Measurements from ENCODE around the gene MELTF. TPM values are rescaled to one million over a fixed set of nuclear protein-coding genes. Genes with fewer than 3 reads are reported as not detected.

Gene MELTF
- total and polyA plus RNA-seq, 2 of the 13 experiments (the other 11 are each of a cell fraction or from before 2014, with no cell fraction given), result 3.2 to 7.5 TPM

DNA sequence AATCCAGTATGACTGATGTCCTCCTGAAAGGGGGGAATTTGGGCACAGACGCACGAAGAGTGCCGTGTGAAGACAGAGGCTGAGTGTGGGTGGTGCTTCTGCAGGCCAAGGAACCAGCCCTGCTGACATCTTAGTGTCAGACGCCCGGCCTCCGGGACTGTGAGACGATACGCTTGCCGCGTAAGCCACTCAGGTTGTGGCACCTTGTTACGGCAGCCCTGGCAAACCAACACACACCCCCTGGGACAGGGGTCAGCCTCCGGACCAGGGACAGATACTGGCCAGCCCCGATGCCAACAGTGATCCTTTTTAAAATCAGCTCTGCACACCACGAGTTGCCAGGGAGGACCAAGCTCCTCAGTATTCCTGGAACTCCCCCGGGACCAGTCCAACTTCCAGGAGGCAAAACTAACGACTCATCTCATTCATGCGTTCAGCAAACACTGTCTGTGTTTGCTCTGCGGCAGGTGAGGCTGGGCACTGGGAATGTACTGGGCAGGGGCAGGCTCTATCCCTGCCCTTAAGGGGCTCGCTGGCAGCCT is 39.8 kb downstream of the MELTF start (continued):
- TF ChIP-seq, protein P1, sequence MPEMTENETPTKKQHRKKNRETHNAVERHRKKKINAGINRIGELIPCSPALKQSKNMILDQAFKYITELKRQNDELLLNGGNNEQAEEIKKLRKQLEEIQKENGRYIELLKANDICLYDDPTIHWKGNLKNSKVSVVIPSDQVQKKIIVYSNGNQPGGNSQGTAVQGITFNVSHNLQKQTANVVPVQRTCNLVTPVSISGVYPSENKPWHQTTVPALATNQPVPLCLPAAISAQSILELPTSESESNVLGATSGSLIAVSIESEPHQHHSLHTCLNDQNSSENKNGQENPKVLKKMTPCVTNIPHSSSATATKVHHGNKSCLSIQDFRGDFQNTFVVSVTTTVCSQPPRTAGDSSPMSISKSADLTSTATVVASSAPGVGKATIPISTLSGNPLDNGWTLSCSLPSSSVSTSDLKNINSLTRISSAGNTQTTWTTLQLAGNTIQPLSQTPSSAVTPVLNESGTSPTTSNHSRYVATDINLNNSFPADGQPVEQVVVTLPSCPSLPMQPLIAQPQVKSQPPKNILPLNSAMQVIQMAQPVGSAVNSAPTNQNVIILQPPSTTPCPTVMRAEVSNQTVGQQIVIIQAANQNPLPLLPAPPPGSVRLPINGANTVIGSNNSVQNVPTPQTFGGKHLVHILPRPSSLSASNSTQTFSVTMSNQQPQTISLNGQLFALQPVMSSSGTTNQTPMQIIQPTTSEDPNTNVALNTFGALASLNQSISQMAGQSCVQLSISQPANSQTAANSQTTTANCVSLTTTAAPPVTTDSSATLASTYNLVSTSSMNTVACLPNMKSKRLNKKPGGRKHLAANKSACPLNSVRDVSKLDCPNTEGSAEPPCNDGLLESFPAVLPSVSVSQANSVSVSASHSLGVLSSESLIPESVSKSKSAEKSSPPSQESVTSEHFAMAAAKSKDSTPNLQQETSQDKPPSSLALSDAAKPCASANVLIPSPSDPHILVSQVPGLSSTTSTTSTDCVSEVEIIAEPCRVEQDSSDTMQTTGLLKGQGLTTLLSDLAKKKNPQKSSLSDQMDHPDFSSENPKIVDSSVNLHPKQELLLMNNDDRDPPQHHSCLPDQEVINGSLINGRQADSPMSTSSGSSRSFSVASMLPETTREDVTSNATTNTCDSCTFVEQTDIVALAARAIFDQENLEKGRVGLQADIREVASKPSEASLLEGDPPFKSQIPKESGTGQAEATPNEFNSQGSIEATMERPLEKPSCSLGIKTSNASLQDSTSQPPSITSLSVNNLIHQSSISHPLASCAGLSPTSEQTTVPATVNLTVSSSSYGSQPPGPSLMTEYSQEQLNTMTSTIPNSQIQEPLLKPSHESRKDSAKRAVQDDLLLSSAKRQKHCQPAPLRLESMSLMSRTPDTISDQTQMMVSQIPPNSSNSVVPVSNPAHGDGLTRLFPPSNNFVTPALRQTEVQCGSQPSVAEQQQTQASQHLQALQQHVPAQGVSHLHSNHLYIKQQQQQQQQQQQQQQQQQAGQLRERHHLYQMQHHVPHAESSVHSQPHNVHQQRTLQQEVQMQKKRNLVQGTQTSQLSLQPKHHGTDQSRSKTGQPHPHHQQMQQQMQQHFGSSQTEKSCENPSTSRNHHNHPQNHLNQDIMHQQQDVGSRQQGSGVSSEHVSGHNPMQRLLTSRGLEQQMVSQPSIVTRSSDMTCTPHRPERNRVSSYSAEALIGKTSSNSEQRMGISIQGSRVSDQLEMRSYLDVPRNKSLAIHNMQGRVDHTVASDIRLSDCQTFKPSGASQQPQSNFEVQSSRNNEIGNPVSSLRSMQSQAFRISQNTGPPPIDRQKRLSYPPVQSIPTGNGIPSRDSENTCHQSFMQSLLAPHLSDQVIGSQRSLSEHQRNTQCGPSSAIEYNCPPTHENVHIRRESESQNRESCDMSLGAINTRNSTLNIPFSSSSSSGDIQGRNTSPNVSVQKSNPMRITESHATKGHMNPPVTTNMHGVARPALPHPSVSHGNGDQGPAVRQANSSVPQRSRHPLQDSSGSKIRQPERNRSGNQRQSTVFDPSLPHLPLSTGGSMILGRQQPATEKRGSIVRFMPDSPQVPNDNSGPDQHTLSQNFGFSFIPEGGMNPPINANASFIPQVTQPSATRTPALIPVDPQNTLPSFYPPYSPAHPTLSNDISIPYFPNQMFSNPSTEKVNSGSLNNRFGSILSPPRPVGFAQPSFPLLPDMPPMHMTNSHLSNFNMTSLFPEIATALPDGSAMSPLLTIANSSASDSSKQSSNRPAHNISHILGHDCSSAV (CRISPR knock-in tag; IDR thresholded peaks at IDR 0.05; ENCODE audit: borderline replicate concordance), result no peak
- TF ChIP-seq NFYC (CRISPR knock-in tag; IDR thresholded peaks at IDR 0.05) (no peak), ZNF354B (CRISPR knock-in tag; IDR thresholded peaks at IDR 0.05) (no peak), ZNF629 (CRISPR knock-in tag; conservative IDR thresholded peaks at IDR 0.05) (peak; percentile 60), POLR2AphosphoS5 (IDR thresholded peaks at IDR 0.05; ENCODE audit: low read depth, low read length) (no peak), HNRNPK (IDR thresholded peaks at IDR 0.05; ENCODE audit: low read depth, low read length, poor library complexity, severe bottlenecking) (no peak), SIN3B (IDR thresholded peaks at IDR 0.05; ENCODE audit: low read length) (no peak), TBX2 (CRISPR knock-in tag; IDR thresholded peaks at IDR 0.05; ENCODE audit: borderline replicate concordance) (no peak), ZFYVE20 (CRISPR knock-in tag; IDR thresholded peaks at IDR 0.05; ENCODE audit: borderline replicate concordance, low read depth) (no peak), ZZZ3 (CRISPR knock-in tag; IDR thresholded peaks at IDR 0.05; ENCODE audit: borderline replicate concordance) (no peak), CEBPG (CRISPR knock-in tag; IDR thresholded peaks at IDR 0.05) (no peak), ZNF709 (CRISPR knock-in tag; IDR thresholded peaks at IDR 0.05) (no peak), WIZ (CRISPR knock-in tag; IDR thresholded peaks at IDR 0.05) (no peak), ZNF737 (CRISPR knock-in tag; IDR thresholded peaks at IDR 0.05; ENCODE audit: borderline replicate concordance) (no peak), SOX13 (IDR thresholded peaks at IDR 0.05) (no peak), SOX13 (CRISPR knock-in tag; conservative IDR thresholded peaks at IDR 0.05 in 1 of 2, IDR thresholded peaks at IDR 0.05 in 1 of 2) (no peak), CBFB (CRISPR knock-in tag; IDR thresholded peaks at IDR 0.05) (no peak), BRCA1 (CRISPR knock-in tag; IDR thresholded peaks at IDR 0.05) (no peak)
- TF ChIP-seq, protein P2, sequence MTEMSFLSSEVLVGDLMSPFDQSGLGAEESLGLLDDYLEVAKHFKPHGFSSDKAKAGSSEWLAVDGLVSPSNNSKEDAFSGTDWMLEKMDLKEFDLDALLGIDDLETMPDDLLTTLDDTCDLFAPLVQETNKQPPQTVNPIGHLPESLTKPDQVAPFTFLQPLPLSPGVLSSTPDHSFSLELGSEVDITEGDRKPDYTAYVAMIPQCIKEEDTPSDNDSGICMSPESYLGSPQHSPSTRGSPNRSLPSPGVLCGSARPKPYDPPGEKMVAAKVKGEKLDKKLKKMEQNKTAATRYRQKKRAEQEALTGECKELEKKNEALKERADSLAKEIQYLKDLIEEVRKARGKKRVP (CRISPR knock-in tag; IDR thresholded peaks at IDR 0.05), result no peak
- TF ChIP-seq, protein P3, sequence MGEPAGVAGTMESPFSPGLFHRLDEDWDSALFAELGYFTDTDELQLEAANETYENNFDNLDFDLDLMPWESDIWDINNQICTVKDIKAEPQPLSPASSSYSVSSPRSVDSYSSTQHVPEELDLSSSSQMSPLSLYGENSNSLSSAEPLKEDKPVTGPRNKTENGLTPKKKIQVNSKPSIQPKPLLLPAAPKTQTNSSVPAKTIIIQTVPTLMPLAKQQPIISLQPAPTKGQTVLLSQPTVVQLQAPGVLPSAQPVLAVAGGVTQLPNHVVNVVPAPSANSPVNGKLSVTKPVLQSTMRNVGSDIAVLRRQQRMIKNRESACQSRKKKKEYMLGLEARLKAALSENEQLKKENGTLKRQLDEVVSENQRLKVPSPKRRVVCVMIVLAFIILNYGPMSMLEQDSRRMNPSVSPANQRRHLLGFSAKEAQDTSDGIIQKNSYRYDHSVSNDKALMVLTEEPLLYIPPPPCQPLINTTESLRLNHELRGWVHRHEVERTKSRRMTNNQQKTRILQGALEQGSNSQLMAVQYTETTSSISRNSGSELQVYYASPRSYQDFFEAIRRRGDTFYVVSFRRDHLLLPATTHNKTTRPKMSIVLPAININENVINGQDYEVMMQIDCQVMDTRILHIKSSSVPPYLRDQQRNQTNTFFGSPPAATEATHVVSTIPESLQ (CRISPR knock-in tag; conservative IDR thresholded peaks at IDR 0.05), result no peak

All from HepG2 (cell line).